Esophagus muscularis mucosa (tissue), 4 donors: ENCODE results near the gene ATXN10.

Source experiments
- EP300 ChIP-seq: sonication (generic); formaldehyde crosslinking; IDR thresholded peaks from one replicate; pipeline ENCODE4 v1.6.1; 2017; ENCODE audit warnings: antibody characterized with exemption
- POLR2A ChIP-seq: fragments of 450-650 bp; IDR thresholded peaks from one replicate; pipeline ENCODE4 v1.6.1; 2017; ENCODE audit warnings: antibody characterized with exemption, moderate library complexity, mild to moderate bottlenecking, low read depth
- POLR2AphosphoS5 ChIP-seq, 2 donors: sonication (generic); formaldehyde crosslinking; IDR thresholded peaks; one replicate each; pipeline ENCODE4 v1.6.1; 2017; ENCODE audit warnings: antibody characterized with exemption in 2 of 2
- TF ChIP-seq, protein P1 (sequence below), 3 experiments: fragments of 200-600 bp in 2 of 3; fragments of 450-650 bp in 1 of 3; sonication (generic) in 2 of 3; IDR thresholded peaks; one replicate each; pipeline ENCODE4 v1.5.1; 2017 to 2019; ENCODE audit warnings: antibody characterized with exemption in 3 of 3, mild to moderate bottlenecking in 2 of 3, moderate library complexity in 1 of 3

DNA sequence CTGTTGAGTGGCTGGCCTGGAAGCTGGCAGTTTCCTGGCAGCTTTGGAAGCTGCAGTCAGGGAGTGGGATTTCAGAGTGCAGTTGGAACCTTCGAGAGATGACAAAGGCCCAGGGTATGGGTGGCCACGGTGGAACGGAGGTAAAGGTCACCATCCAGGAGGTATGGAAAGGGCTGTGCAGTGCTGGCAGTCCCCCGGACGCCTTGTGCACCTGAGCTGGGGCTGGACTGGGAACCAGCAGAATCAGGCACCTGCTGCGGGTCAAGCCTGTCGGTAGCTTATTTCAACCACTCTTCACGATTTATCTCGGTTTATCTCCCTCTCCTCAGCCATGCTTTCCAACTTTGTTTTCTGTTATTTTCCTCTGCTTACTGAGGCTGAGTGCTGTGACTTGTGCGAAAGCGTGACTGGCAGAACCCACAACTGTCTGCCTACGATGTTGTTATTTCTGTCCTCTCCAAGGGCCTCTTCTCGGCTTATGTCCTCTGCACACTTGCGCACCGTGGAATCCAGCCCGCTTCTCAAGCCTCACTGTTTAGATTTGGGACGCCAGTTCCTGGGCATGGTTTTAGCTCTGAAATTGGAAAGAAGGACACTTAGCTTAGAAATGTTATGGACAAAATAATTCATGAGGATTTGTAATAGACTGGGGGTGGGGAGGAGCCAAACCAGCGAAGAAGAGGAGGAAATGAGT, 24.0 kb upstream of the ATXN10 start:
- TF ChIP-seq, protein P1, sequence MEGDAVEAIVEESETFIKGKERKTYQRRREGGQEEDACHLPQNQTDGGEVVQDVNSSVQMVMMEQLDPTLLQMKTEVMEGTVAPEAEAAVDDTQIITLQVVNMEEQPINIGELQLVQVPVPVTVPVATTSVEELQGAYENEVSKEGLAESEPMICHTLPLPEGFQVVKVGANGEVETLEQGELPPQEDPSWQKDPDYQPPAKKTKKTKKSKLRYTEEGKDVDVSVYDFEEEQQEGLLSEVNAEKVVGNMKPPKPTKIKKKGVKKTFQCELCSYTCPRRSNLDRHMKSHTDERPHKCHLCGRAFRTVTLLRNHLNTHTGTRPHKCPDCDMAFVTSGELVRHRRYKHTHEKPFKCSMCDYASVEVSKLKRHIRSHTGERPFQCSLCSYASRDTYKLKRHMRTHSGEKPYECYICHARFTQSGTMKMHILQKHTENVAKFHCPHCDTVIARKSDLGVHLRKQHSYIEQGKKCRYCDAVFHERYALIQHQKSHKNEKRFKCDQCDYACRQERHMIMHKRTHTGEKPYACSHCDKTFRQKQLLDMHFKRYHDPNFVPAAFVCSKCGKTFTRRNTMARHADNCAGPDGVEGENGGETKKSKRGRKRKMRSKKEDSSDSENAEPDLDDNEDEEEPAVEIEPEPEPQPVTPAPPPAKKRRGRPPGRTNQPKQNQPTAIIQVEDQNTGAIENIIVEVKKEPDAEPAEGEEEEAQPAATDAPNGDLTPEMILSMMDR (IDR thresholded peaks at IDR 0.05): no peak
- no peak for TF ChIP-seq EP300
- no peak for TF ChIP-seq POLR2A
- TF ChIP-seq POLR2AphosphoS5 (IDR thresholded peaks at IDR 0.05): no peak
